Endothelial cell of umbilical vein (primary cell): ENCODE measurements around the gene CD2BP2. TPM values are rescaled to one million over a fixed set of nuclear protein-coding genes. Genes with fewer than 3 reads are reported as not detected.
"Not testable (repeated sequence)": the region's sequence is repeated elsewhere in the genome, so short reads cannot be mapped to it uniquely, and the experiment has no call there.

Source experiments
- BruUV-seq: library from RNA; stranded (reverse); fragments of 400-500 nt; replicated peaks from 2 replicates; lab custom pipeline; 2021; lab: Mats Ljungman, UMichigan
- CTCF ChIA-PET: fragments of 300-600, 350-600 bp; sonication (Branson Sonifier 250); formaldehyde crosslinking; loops from one replicate; lab custom pipeline; 2021; ENCODE audit warnings: antibody characterized with exemption, inconsistent platforms; lab: Charles Lee
- POLR2A ChIA-PET: fragments of 300-600, 350-600 bp; sonication (Branson Sonifier 250); formaldehyde crosslinking; loops from one replicate; lab custom pipeline; 2021; ENCODE audit warnings: antibody characterized with exemption, inconsistent platforms; lab: Charles Lee
- DNase-seq: peaks from one replicate; pipeline ENCODE4 v3.0.0-alpha.2; 2011; ENCODE audit warnings: low read depth, low spot score
- FAIRE-seq: peaks from 2 replicates; lab custom pipeline; 2011; peaks lifted over from hg19 to GRCh38; lab: Jason Lieb, UNC
- H2AFZ ChIP-seq: 2 replicates; pipeline ENCODE4 v1.6.0; 2012; ENCODE audit warnings: low read depth, low read length, control low read depth, inconsistent platforms
- H3K27ac ChIP-seq: 2 replicates; pipeline ENCODE4 v1.5.1; 2011; ENCODE audit warnings: low read depth, mild to moderate bottlenecking, control low read depth, low read length, moderate library complexity; ENCODE audit not compliant: insufficient read depth
- H3K27me3 ChIP-seq, 2 experiments: 2 replicates each; pipeline versions ENCODE4 v1.6.0 to v1.6.1; 2011; ENCODE audit warnings: low read length in 2 of 2, mixed read lengths in 1 of 2; ENCODE audit not compliant: control insufficient read depth in 2 of 2, insufficient read depth in 2 of 2
- H3K36me3 ChIP-seq, 2 experiments: 2 replicates in 1 of 2; 3 replicates in 1 of 2; pipeline ENCODE4 v1.5.1; 2011; ENCODE audit warnings: low read length in 2 of 2, mild to moderate bottlenecking in 1 of 2, moderate library complexity in 1 of 2; ENCODE audit not compliant: control insufficient read depth in 2 of 2, insufficient read depth in 2 of 2; ENCODE audit errors: extremely low read depth in 1 of 2
- H3K4me1 ChIP-seq: 3 replicates; pipeline ENCODE4 v1.5.1; 2011; ENCODE audit warnings: mild to moderate bottlenecking, low read length; ENCODE audit not compliant: control insufficient read depth, insufficient read depth; ENCODE audit errors: extremely low read depth
- H3K4me2 ChIP-seq: 2 replicates; pipeline ENCODE4 v1.6.1; 2011; ENCODE audit warnings: low read length, control low read depth, mixed read lengths; ENCODE audit not compliant: insufficient read depth
- H3K4me3 ChIP-seq, 3 experiments: fragments of 200-600 bp in 1 of 3; sonication (generic), shearing (Covaris generic) in 1 of 3; replicated peaks in 1 of 3; 2 replicates each; pipeline ENCODE4 v1.5.1; 2011 to 2016; ENCODE audit warnings: control low read depth in 3 of 3, low read length in 3 of 3, mild to moderate bottlenecking in 2 of 3, inconsistent platforms in 1 of 3, low read depth in 1 of 3, moderate library complexity in 1 of 3; ENCODE audit not compliant: insufficient read depth in 1 of 3
- H3K79me2 ChIP-seq: 2 replicates; pipeline ENCODE4 v1.6.0; 2012; ENCODE audit warnings: low read length, inconsistent platforms; ENCODE audit not compliant: control insufficient read depth, insufficient read depth
- H3K9ac ChIP-seq: replicated peaks from 2 replicates; pipeline ENCODE3; 2011; ENCODE audit warnings: low read length, control low read depth; ENCODE audit not compliant: insufficient read depth; ENCODE audit errors: extremely low read depth
- H3K9me1 ChIP-seq: replicated peaks from 3 replicates; pipeline ENCODE4 v1.6.0; 2011; ENCODE audit warnings: mild to moderate bottlenecking, low read length; ENCODE audit not compliant: control insufficient read depth, insufficient read depth; ENCODE audit errors: extremely low read depth
- H3K9me3 ChIP-seq: replicated peaks from 2 replicates; pipeline ENCODE4 v1.5.1; 2012; ENCODE audit warnings: low read length, inconsistent platforms; ENCODE audit not compliant: control insufficient read depth, insufficient read depth
- H4K20me1 ChIP-seq: replicated peaks from 2 replicates; pipeline ENCODE3; 2011; ENCODE audit warnings: mild to moderate bottlenecking, low read length; ENCODE audit not compliant: control insufficient read depth, insufficient read depth; ENCODE audit errors: extremely low read depth
- CTCF ChIP-seq, 2 donors: IDR thresholded peaks; 1 replicate in 1 of 2; 2 replicates in 1 of 2; pipeline ENCODE4 v1.5.1; 2011; ENCODE audit warnings: low read length in 2 of 2, mild to moderate bottlenecking in 2 of 2, moderate library complexity in 2 of 2, control low read depth in 1 of 2, inconsistent platforms in 1 of 2, low read depth in 1 of 2; ENCODE audit not compliant: insufficient read depth in 1 of 2; ENCODE audit errors: extremely low read depth in 1 of 2
- EZH2 ChIP-seq: IDR thresholded peaks from 2 replicates; pipeline ENCODE4 v1.6.1; 2012; ENCODE audit warnings: borderline replicate concordance, low read depth, mild to moderate bottlenecking, moderate library complexity, low read length, inconsistent platforms; ENCODE audit not compliant: severe bottlenecking
- JUN ChIP-seq: IDR thresholded peaks from 2 replicates; pipeline ENCODE4 v1.6.1; 2011; ENCODE audit warnings: borderline replicate concordance, low read depth; ENCODE audit not compliant: insufficient read length, insufficient read depth
- MYC ChIP-seq: IDR thresholded peaks from one replicate; pipeline ENCODE4 v1.6.1; 2011; ENCODE audit warnings: mild to moderate bottlenecking, low read depth, low read length
- dilution Hi-C: fragments of 300-500 bp; cut with MboI; formaldehyde crosslinking; loops from one replicate; pipeline ENCODE4 v1.15.0; 2019; ENCODE audit warnings: low sequenced_read_pairs; ENCODE audit not compliant: extremely low pct_ligation_motif_present
- intact Hi-C: fragments of 100-400 bp; cut with micrococcal nuclease; formaldehyde crosslinking; loops from one replicate; pipeline ENCODE4 v1.10.0; 2022
- polyA plus RNA-seq, 4 experiments: library from polyadenylated mRNA; depleted of rRNA in 3 of 4; stranded (reverse) in 3 of 4; unstranded in 1 of 4; fragments of >200 nt; gene quantifications; 2 replicates each; pipeline versions ENCODE4 v1.2.1 to v1.2.3, GENCODE V29; 2011 to 2012; ENCODE audit warnings: missing spikeins in 1 of 4
- total RNA-seq: library from RNA; stranded (reverse); gene quantifications from 2 replicates; pipeline ENCODE4 v1.2.3, GENCODE V29; 2021

Gene CD2BP2
- total and polyA plus RNA-seq, 2 donors (not counting 3 experiments of a cell fraction or from before 2014, with no cell fraction given) = 47.2 to 75.7 TPM

GRCh38 chr16:30343491-30343820 lies 11.7 kb downstream of the CD2BP2 start:
- H2AFZ ChIP-seq, CTCF ChIA-PET, H3K4me3 ChIP-seq, H3K79me2 ChIP-seq, H4K20me1 ChIP-seq, H3K27ac ChIP-seq, POLR2A ChIA-PET, dilution Hi-C loops, H3K4me2 ChIP-seq, H3K4me1 ChIP-seq, intact Hi-C loops, H3K9ac ChIP-seq, DNase-seq, H3K36me3 ChIP-seq, FAIRE-seq, H3K27me3 ChIP-seq, H3K9me3 ChIP-seq, BruUV-seq, H3K9me1 ChIP-seq: not testable (repeated sequence)

GRCh38 chr16:30342751-30343490 lies 12.2 kb downstream of the CD2BP2 start:
- BruUV-seq = no TSS peak
- H3K79me2 ChIP-seq = no peaks in the 10 kb centered on the region
- no peaks in the 10 kb centered on the region for H3K4me1 ChIP-seq
- no peak overlapping the region for H3K4me2 ChIP-seq
- no peak overlapping the region for H3K27ac ChIP-seq
- H3K9ac ChIP-seq = no peak overlapping the region
- no peaks in the 10 kb centered on the region for H3K36me3 ChIP-seq
- no peaks in the 10 kb centered on the region for H4K20me1 ChIP-seq
- no peak overlapping the region for H2AFZ ChIP-seq
- FAIRE-seq (no peak), DNase-seq (no peak)
- H3K9me1 ChIP-seq = no peaks in the 10 kb centered on the region
- intact Hi-C loops = no loop called here
- dilution Hi-C loops = no loop called here
- CTCF ChIA-PET = interaction anchor here (1.9 kb wide), 1 partner anchor 67 kb away, joined by 14 read pairs; no protein-coding TSS in a partner anchor
- no peak overlapping the region for H3K4me3 ChIP-seq
- POLR2A ChIA-PET = no interaction called here
- no peak for TF ChIP-seq EZH2
- TF ChIP-seq JUN = no peak
- no peak for TF ChIP-seq MYC
- TF ChIP-seq CTCF (IDR thresholded peaks at IDR 0.05; ENCODE audit: extremely low read depth in 1 of 2, insufficient read depth in 1 of 2, low read depth in 1 of 2, low read length in 2 of 2) = no peak
- no peaks in the 10 kb centered on the region for H3K9me3 ChIP-seq
- H3K27me3 ChIP-seq = no peaks in the 10 kb centered on the region

GRCh38 chr16:30341971-30342370 lies 13.1 kb downstream of the CD2BP2 start:
- H3K79me2 ChIP-seq, H4K20me1 ChIP-seq, FAIRE-seq, BruUV-seq, H3K4me3 ChIP-seq, H3K9ac ChIP-seq, H3K27ac ChIP-seq, H3K27me3 ChIP-seq, DNase-seq, H3K9me1 ChIP-seq, dilution Hi-C loops, H3K36me3 ChIP-seq, intact Hi-C loops, H3K9me3 ChIP-seq, H2AFZ ChIP-seq, H3K4me1 ChIP-seq, H3K4me2 ChIP-seq: not testable (repeated sequence)
- POLR2A ChIA-PET = interaction anchor here (0.7 kb wide), 1 partner anchor 164 kb away, joined by 6 read pairs; no protein-coding TSS in a partner anchor
- CTCF ChIA-PET = interaction anchor here (0.7 to 1.9 kb wide), 4 partner anchors 12 to 98 kb away, joined by 3 to 14 read pairs (median 5); partner anchors contain the start of gene ZNF48
